ENCODE measurements around the gene ZNF648.
"Not testable (repeated sequence)": the region's sequence is repeated elsewhere in the genome, so short reads cannot be mapped to it uniquely, and the experiment has no call there.

The ZNF648 gene

GRCh38 chr1:182029379-182030331 lies 31.9 kb downstream of the ZNF648 start:
- DNase-seq (ENCODE audit: low read depth): no peak

GRCh38 chr1:182029002-182029378 lies 32.5 kb downstream of the ZNF648 start:
- no peak for DNase-seq (ENCODE audit: low read depth)

- DNase-seq (ENCODE audit: low read depth): no peak
Measured at GRCh38 chr1:182015360-182015759, 46.2 kb downstream of the ZNF648 start.

- DNase-seq (ENCODE audit: low read depth): not testable (repeated sequence)
Measured at GRCh38 chr1:182010800-182011370, 50.6 kb downstream of the ZNF648 start.

GRCh38 chr1:182005398-182005797 lies 56.1 kb downstream of the ZNF648 start:
- DNase-seq (ENCODE audit: low read depth): not testable (repeated sequence)

- DNase-seq (ENCODE audit: low read depth): no peak
Measured at GRCh38 chr1:182004601-182005000, 56.9 kb downstream of the ZNF648 start.

All from HS-27A (cell line).